ENCODE results near the gene CFAP251. TPM values are rescaled to one million over a fixed set of nuclear protein-coding genes. Genes with fewer than 3 reads are reported as not detected.

Gene CFAP251
- polyA plus RNA-seq, 1 donor from 2014 or later = 4.0 TPM

GRCh38 chr12:121871467-121871866 lies 46.9 kb upstream of the CFAP251 start:
- Histone ChIP-seq H3K27ac (ENCODE audit: low read length) (no peak overlapping the region), H3K4me2 (ENCODE audit: low read length) (no peak overlapping the region), H2AFZ (ENCODE audit: low read depth, low read length) (no peak overlapping the region), H3K79me2 (replicated peaks; ENCODE audit: insufficient read depth, low read length) (no peaks in the 10 kb centered on the region), H3K27me3 (ENCODE audit: insufficient read depth, low read depth, low read length) (no peaks in the 10 kb centered on the region), H3K36me3 (ENCODE audit: insufficient read depth, low read length) (no peaks in the 10 kb centered on the region), H3K9me2 (ENCODE audit: insufficient read depth, low read length) (no peaks in the 10 kb centered on the region), H3F3A (ENCODE audit: insufficient read depth, low read length, poor library complexity, severe bottlenecking) (no peaks in the 10 kb centered on the region), H3K9ac (ENCODE audit: low read length) (no peak overlapping the region), H3K9me3 (ENCODE audit: low read length) (no peaks in the 10 kb centered on the region), H4K20me1 (ENCODE audit: insufficient read depth) (no peaks in the 10 kb centered on the region), H3K4me3 (ENCODE audit: low read length) (no peak overlapping the region)
- TF ChIP-seq EZH2 (IDR thresholded peaks at IDR 0.05; ENCODE audit: borderline replicate concordance, insufficient read depth, low read length, poor library complexity, severe bottlenecking) (no peak), MXI1 (conservative IDR thresholded peaks at IDR 0.05; ENCODE audit: poor library complexity, severe bottlenecking) (no peak), POLR2AphosphoS5 (IDR thresholded peaks at IDR 0.05) (no peak), EP300 (conservative IDR thresholded peaks at IDR 0.05; ENCODE audit: poor library complexity, severe bottlenecking) (no peak), RAD21 (conservative IDR thresholded peaks at IDR 0.05) (no peak), TAF1 (IDR thresholded peaks at IDR 0.05; ENCODE audit: low read depth) (no peak), SMC3 (conservative IDR thresholded peaks at IDR 0.05; ENCODE audit: poor library complexity) (no peak), REST (IDR thresholded peaks at IDR 0.05; ENCODE audit: borderline replicate concordance) (no peak)
- TF ChIP-seq, protein P1, sequence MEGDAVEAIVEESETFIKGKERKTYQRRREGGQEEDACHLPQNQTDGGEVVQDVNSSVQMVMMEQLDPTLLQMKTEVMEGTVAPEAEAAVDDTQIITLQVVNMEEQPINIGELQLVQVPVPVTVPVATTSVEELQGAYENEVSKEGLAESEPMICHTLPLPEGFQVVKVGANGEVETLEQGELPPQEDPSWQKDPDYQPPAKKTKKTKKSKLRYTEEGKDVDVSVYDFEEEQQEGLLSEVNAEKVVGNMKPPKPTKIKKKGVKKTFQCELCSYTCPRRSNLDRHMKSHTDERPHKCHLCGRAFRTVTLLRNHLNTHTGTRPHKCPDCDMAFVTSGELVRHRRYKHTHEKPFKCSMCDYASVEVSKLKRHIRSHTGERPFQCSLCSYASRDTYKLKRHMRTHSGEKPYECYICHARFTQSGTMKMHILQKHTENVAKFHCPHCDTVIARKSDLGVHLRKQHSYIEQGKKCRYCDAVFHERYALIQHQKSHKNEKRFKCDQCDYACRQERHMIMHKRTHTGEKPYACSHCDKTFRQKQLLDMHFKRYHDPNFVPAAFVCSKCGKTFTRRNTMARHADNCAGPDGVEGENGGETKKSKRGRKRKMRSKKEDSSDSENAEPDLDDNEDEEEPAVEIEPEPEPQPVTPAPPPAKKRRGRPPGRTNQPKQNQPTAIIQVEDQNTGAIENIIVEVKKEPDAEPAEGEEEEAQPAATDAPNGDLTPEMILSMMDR (IDR thresholded peaks at IDR 0.05; ENCODE audit: poor library complexity, severe bottlenecking) = no peak

GRCh38 chr12:121872546-121873215 lies 45.7 kb upstream of the CFAP251 start:
- no peak overlapping the region for H2AFZ ChIP-seq (ENCODE audit: low read depth, low read length)

More at GRCh38 chr12:121872546-121873215, 45.7 kb upstream of the CFAP251 start:
- H3K4me3 ChIP-seq (ENCODE audit: low read length) = no peak overlapping the region
- no peaks in the 10 kb centered on the region for H3F3A ChIP-seq (ENCODE audit: insufficient read depth, low read length, poor library complexity, severe bottlenecking)
- H4K20me1 ChIP-seq (ENCODE audit: insufficient read depth) = no peaks in the 10 kb centered on the region
- H3K9me2 ChIP-seq (ENCODE audit: insufficient read depth, low read length) = no peaks in the 10 kb centered on the region
- no peaks in the 10 kb centered on the region for H3K36me3 ChIP-seq (ENCODE audit: insufficient read depth, low read length)
- H3K9ac ChIP-seq (ENCODE audit: low read length) = no peak overlapping the region
- H3K9me3 ChIP-seq (ENCODE audit: low read length) = no peaks in the 10 kb centered on the region
- TF ChIP-seq, protein P1 (IDR thresholded peaks at IDR 0.05; ENCODE audit: poor library complexity, severe bottlenecking) = no peak
- TF ChIP-seq SMC3 (conservative IDR thresholded peaks at IDR 0.05; ENCODE audit: poor library complexity) (no peak), POLR2AphosphoS5 (IDR thresholded peaks at IDR 0.05) (no peak), REST (IDR thresholded peaks at IDR 0.05; ENCODE audit: borderline replicate concordance) (no peak), MXI1 (conservative IDR thresholded peaks at IDR 0.05; ENCODE audit: poor library complexity, severe bottlenecking) (no peak), TAF1 (IDR thresholded peaks at IDR 0.05; ENCODE audit: low read depth) (no peak), EZH2 (IDR thresholded peaks at IDR 0.05; ENCODE audit: borderline replicate concordance, insufficient read depth, low read length, poor library complexity, severe bottlenecking) (no peak), EP300 (conservative IDR thresholded peaks at IDR 0.05; ENCODE audit: poor library complexity, severe bottlenecking) (no peak), RAD21 (conservative IDR thresholded peaks at IDR 0.05) (no peak)
- H3K27ac ChIP-seq (ENCODE audit: low read length) = no peak overlapping the region
- H3K27me3 ChIP-seq (ENCODE audit: insufficient read depth, low read depth, low read length) = no peaks in the 10 kb centered on the region
- no peaks in the 10 kb centered on the region for H3K79me2 ChIP-seq (replicated peaks; ENCODE audit: insufficient read depth, low read length)
- H3K4me2 ChIP-seq (ENCODE audit: low read length) = no peak overlapping the region
